MM.1S (cell line): Measurements from ENCODE around the gene SPTSSB.

Experiments used
- EZH2phosphoT487 ChIP-seq: fragments of 300-600 bp; sonication (generic); IDR thresholded peaks from 2 replicates; pipeline ENCODE4 v1.6.1; 2018; ENCODE audit warnings: antibody characterized with exemption, low read length
- TF ChIP-seq, protein P1 (sequence below): fragments of 300-600 bp; sonication (generic); IDR thresholded peaks from 2 replicates; pipeline ENCODE4 v1.5.1; 2016; ENCODE audit warnings: antibody characterized with exemption, low read length, mixed read lengths

- TF ChIP-seq EZH2phosphoT487 = no peak
- TF ChIP-seq, protein P1, sequence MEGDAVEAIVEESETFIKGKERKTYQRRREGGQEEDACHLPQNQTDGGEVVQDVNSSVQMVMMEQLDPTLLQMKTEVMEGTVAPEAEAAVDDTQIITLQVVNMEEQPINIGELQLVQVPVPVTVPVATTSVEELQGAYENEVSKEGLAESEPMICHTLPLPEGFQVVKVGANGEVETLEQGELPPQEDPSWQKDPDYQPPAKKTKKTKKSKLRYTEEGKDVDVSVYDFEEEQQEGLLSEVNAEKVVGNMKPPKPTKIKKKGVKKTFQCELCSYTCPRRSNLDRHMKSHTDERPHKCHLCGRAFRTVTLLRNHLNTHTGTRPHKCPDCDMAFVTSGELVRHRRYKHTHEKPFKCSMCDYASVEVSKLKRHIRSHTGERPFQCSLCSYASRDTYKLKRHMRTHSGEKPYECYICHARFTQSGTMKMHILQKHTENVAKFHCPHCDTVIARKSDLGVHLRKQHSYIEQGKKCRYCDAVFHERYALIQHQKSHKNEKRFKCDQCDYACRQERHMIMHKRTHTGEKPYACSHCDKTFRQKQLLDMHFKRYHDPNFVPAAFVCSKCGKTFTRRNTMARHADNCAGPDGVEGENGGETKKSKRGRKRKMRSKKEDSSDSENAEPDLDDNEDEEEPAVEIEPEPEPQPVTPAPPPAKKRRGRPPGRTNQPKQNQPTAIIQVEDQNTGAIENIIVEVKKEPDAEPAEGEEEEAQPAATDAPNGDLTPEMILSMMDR = no peak
Observed at GRCh38 chr3:161401389-161401788, 30.1 kb upstream of the SPTSSB start.
